Endothelial cell of umbilical vein (primary cell): ENCODE data around the gene DHX34. TPM values are rescaled to one million over a fixed set of nuclear protein-coding genes. Genes with fewer than 3 reads are reported as not detected.

ENCODE experiments used
- BruUV-seq: library from RNA; stranded (reverse); fragments of 400-500 nt; replicated peaks from 2 replicates; lab custom pipeline; 2021; lab: Mats Ljungman, UMichigan
- CTCF ChIA-PET: fragments of 300-600, 350-600 bp; sonication (Branson Sonifier 250); formaldehyde crosslinking; loops from one replicate; lab custom pipeline; 2021; ENCODE audit warnings: antibody characterized with exemption, inconsistent platforms; lab: Charles Lee
- POLR2A ChIA-PET: fragments of 300-600, 350-600 bp; sonication (Branson Sonifier 250); formaldehyde crosslinking; loops from one replicate; lab custom pipeline; 2021; ENCODE audit warnings: antibody characterized with exemption, inconsistent platforms; lab: Charles Lee
- DNase-seq: peaks from one replicate; pipeline ENCODE4 v3.0.0-alpha.2; 2011; ENCODE audit warnings: low read depth, low spot score
- FAIRE-seq: peaks from 2 replicates; lab custom pipeline; 2011; peaks lifted over from hg19 to GRCh38; lab: Jason Lieb, UNC
- H2AFZ ChIP-seq: 2 replicates; pipeline ENCODE4 v1.6.0; 2012; ENCODE audit warnings: low read depth, low read length, control low read depth, inconsistent platforms
- H3K27ac ChIP-seq: 2 replicates; pipeline ENCODE4 v1.5.1; 2011; ENCODE audit warnings: low read depth, mild to moderate bottlenecking, control low read depth, low read length, moderate library complexity; ENCODE audit not compliant: insufficient read depth
- H3K27me3 ChIP-seq, 2 experiments: 2 replicates each; pipeline versions ENCODE4 v1.6.0 to v1.6.1; 2011; ENCODE audit warnings: low read length in 2 of 2, mixed read lengths in 1 of 2; ENCODE audit not compliant: control insufficient read depth in 2 of 2, insufficient read depth in 2 of 2
- H3K36me3 ChIP-seq, 2 experiments: 2 replicates in 1 of 2; 3 replicates in 1 of 2; pipeline ENCODE4 v1.5.1; 2011; ENCODE audit warnings: low read length in 2 of 2, mild to moderate bottlenecking in 1 of 2, moderate library complexity in 1 of 2; ENCODE audit not compliant: control insufficient read depth in 2 of 2, insufficient read depth in 2 of 2; ENCODE audit errors: extremely low read depth in 1 of 2
- H3K4me1 ChIP-seq: 3 replicates; pipeline ENCODE4 v1.5.1; 2011; ENCODE audit warnings: mild to moderate bottlenecking, low read length; ENCODE audit not compliant: control insufficient read depth, insufficient read depth; ENCODE audit errors: extremely low read depth
- H3K4me2 ChIP-seq: 2 replicates; pipeline ENCODE4 v1.6.1; 2011; ENCODE audit warnings: low read length, control low read depth, mixed read lengths; ENCODE audit not compliant: insufficient read depth
- H3K4me3 ChIP-seq, 3 experiments: fragments of 200-600 bp in 1 of 3; sonication (generic), shearing (Covaris generic) in 1 of 3; replicated peaks in 1 of 3; 2 replicates each; pipeline ENCODE4 v1.5.1; 2011 to 2016; ENCODE audit warnings: control low read depth in 3 of 3, low read length in 3 of 3, mild to moderate bottlenecking in 2 of 3, inconsistent platforms in 1 of 3, low read depth in 1 of 3, moderate library complexity in 1 of 3; ENCODE audit not compliant: insufficient read depth in 1 of 3
- H3K79me2 ChIP-seq: 2 replicates; pipeline ENCODE4 v1.6.0; 2012; ENCODE audit warnings: low read length, inconsistent platforms; ENCODE audit not compliant: control insufficient read depth, insufficient read depth
- H3K9ac ChIP-seq: replicated peaks from 2 replicates; pipeline ENCODE3; 2011; ENCODE audit warnings: low read length, control low read depth; ENCODE audit not compliant: insufficient read depth; ENCODE audit errors: extremely low read depth
- H3K9me1 ChIP-seq: replicated peaks from 3 replicates; pipeline ENCODE4 v1.6.0; 2011; ENCODE audit warnings: mild to moderate bottlenecking, low read length; ENCODE audit not compliant: control insufficient read depth, insufficient read depth; ENCODE audit errors: extremely low read depth
- H3K9me3 ChIP-seq: replicated peaks from 2 replicates; pipeline ENCODE4 v1.5.1; 2012; ENCODE audit warnings: low read length, inconsistent platforms; ENCODE audit not compliant: control insufficient read depth, insufficient read depth
- H4K20me1 ChIP-seq: replicated peaks from 2 replicates; pipeline ENCODE3; 2011; ENCODE audit warnings: mild to moderate bottlenecking, low read length; ENCODE audit not compliant: control insufficient read depth, insufficient read depth; ENCODE audit errors: extremely low read depth
- GATA2 ChIP-seq: IDR thresholded peaks from 2 replicates; pipeline ENCODE4 v1.7.0; 2011; ENCODE audit warnings: low read depth, mild to moderate bottlenecking, moderate library complexity, mixed read lengths, low read length; ENCODE audit not compliant: insufficient read length, insufficient read depth
- MYC ChIP-seq: IDR thresholded peaks from one replicate; pipeline ENCODE4 v1.6.1; 2011; ENCODE audit warnings: mild to moderate bottlenecking, low read depth, low read length
- POLR2A ChIP-seq: IDR thresholded peaks from 2 replicates; pipeline ENCODE4 v1.6.1; 2012; ENCODE audit warnings: low read depth, mild to moderate bottlenecking, control low read depth, low read length
- POLR2AphosphoS5 ChIP-seq: IDR thresholded peaks from 2 replicates; pipeline ENCODE4 v1.6.1; 2012; ENCODE audit warnings: low read depth, mild to moderate bottlenecking, control low read depth, low read length, moderate library complexity; ENCODE audit not compliant: insufficient read depth
- dilution Hi-C: fragments of 300-500 bp; cut with MboI; formaldehyde crosslinking; loops from one replicate; pipeline ENCODE4 v1.15.0; 2019; ENCODE audit warnings: low sequenced_read_pairs; ENCODE audit not compliant: extremely low pct_ligation_motif_present
- intact Hi-C: fragments of 100-400 bp; cut with micrococcal nuclease; formaldehyde crosslinking; loops from one replicate; pipeline ENCODE4 v1.10.0; 2022
- polyA plus RNA-seq, 4 experiments: library from polyadenylated mRNA; depleted of rRNA in 3 of 4; stranded (reverse) in 3 of 4; unstranded in 1 of 4; fragments of >200 nt; gene quantifications; 2 replicates each; pipeline versions ENCODE4 v1.2.1 to v1.2.3, GENCODE V29; 2011 to 2012; ENCODE audit warnings: missing spikeins in 1 of 4
- total RNA-seq: library from RNA; stranded (reverse); gene quantifications from 2 replicates; pipeline ENCODE4 v1.2.3, GENCODE V29; 2021
- TF ChIP-seq, protein P1 (sequence below), 2 donors: IDR thresholded peaks; 1 replicate in 1 of 2; 2 replicates in 1 of 2; pipeline ENCODE4 v1.5.1; 2011; ENCODE audit warnings: low read length in 2 of 2, mild to moderate bottlenecking in 2 of 2, moderate library complexity in 2 of 2, control low read depth in 1 of 2, inconsistent platforms in 1 of 2, low read depth in 1 of 2; ENCODE audit not compliant: insufficient read depth in 1 of 2; ENCODE audit errors: extremely low read depth in 1 of 2
- TF ChIP-seq, protein P2 (sequence below): IDR thresholded peaks from 2 replicates; pipeline ENCODE4 v1.6.1; 2011; ENCODE audit not compliant: insufficient read depth, insufficient read length

DHX34 gene
- total and polyA plus RNA-seq, 2 donors (not counting 3 experiments of a cell fraction or from before 2014, with no cell fraction given) = 12.8 to 20.7 TPM

DNA sequence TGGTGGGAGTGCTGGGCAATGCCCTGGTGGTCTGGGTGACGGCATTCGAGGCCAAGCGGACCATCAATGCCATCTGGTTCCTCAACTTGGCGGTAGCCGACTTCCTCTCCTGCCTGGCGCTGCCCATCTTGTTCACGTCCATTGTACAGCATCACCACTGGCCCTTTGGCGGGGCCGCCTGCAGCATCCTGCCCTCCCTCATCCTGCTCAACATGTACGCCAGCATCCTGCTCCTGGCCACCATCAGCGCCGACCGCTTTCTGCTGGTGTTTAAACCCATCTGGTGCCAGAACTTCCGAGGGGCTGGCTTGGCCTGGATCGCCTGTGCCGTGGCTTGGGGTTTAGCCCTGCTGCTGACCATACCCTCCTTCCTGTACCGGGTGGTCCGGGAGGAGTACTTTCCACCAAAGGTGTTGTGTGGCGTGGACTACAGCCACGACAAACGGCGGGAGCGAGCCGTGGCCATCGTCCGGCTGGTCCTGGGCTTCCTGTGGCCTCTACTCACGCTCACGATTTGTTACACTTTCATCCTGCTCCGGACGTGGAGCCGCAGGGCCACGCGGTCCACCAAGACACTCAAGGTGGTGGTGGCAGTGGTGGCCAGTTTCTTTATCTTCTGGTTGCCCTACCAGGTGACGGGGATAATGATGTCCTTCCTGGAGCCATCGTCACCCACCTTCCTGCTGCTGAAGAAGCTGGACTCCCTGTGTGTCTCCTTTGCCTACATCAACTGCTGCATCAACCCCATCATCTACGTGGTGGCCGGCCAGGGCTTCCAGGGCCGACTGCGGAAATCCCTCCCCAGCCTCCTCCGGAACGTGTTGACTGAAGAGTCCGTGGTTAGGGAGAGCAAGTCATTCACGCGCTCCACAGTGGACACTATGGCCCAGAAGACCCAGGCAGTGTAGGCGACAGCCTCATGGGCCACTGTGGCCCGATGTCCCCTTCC lies 28.9 kb upstream of the DHX34 start:
- Histone ChIP-seq H3K36me3 (no peaks in the 10 kb centered on the region), H3K79me2 (no peaks in the 10 kb centered on the region), H4K20me1 (no peaks in the 10 kb centered on the region), H3K4me1 (peaks cover 7% of the 10 kb centered on the region), H3K27ac (no peak overlapping the region), H3K4me2 (no peak overlapping the region), H3K4me3 (no peak overlapping the region), H3K27me3 (peaks cover 0 to 4% of the 10 kb centered on the region in 2 experiments), H3K9me1 (no peaks in the 10 kb centered on the region), H3K9ac (no peak overlapping the region), H3K9me3 (no peaks in the 10 kb centered on the region), H2AFZ (no peak overlapping the region)
- no TSS peak for BruUV-seq
- no peak for TF ChIP-seq GATA2
- TF ChIP-seq POLR2AphosphoS5 = no peak
- TF ChIP-seq POLR2A = no peak
- no peak for TF ChIP-seq MYC
- TF ChIP-seq, protein P1, sequence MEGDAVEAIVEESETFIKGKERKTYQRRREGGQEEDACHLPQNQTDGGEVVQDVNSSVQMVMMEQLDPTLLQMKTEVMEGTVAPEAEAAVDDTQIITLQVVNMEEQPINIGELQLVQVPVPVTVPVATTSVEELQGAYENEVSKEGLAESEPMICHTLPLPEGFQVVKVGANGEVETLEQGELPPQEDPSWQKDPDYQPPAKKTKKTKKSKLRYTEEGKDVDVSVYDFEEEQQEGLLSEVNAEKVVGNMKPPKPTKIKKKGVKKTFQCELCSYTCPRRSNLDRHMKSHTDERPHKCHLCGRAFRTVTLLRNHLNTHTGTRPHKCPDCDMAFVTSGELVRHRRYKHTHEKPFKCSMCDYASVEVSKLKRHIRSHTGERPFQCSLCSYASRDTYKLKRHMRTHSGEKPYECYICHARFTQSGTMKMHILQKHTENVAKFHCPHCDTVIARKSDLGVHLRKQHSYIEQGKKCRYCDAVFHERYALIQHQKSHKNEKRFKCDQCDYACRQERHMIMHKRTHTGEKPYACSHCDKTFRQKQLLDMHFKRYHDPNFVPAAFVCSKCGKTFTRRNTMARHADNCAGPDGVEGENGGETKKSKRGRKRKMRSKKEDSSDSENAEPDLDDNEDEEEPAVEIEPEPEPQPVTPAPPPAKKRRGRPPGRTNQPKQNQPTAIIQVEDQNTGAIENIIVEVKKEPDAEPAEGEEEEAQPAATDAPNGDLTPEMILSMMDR (IDR thresholded peaks at IDR 0.05; ENCODE audit: extremely low read depth in 1 of 2, insufficient read depth in 1 of 2, low read depth in 1 of 2, low read length in 2 of 2) = no peak
- TF ChIP-seq, protein P2, sequence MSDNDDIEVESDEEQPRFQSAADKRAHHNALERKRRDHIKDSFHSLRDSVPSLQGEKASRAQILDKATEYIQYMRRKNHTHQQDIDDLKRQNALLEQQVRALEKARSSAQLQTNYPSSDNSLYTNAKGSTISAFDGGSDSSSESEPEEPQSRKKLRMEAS = no peak
- ChIA-PET POLR2A (no interaction called here), CTCF (no interaction called here)
- intact Hi-C loops = no loop called here
- FAIRE-seq = no peak
- dilution Hi-C loops = no loop called here
- no peak for DNase-seq
